IPS-18a (cell line): ENCODE data around the gene PTEN.
"Not testable (repeated sequence)": the region's sequence is repeated elsewhere in the genome, so short reads cannot be mapped to it uniquely, and the experiment has no call there.

ENCODE experiments used
- H3K27ac ChIP-seq: one replicate; pipeline ENCODE4 v1.5.1; 2013; ENCODE audit warnings: low read length
- H3K27me3 ChIP-seq: one replicate; pipeline ENCODE4 v1.6.1; 2013; ENCODE audit warnings: mild to moderate bottlenecking, low read length; ENCODE audit not compliant: control insufficient read depth, insufficient read depth
- H3K36me3 ChIP-seq: one replicate; pipeline ENCODE4 v1.6.1; 2013; ENCODE audit warnings: low read depth, low read length; ENCODE audit not compliant: control insufficient read depth
- H3K4me1 ChIP-seq: one replicate; pipeline ENCODE4 v1.6.1; 2013; ENCODE audit warnings: low read depth, low read length; ENCODE audit not compliant: control insufficient read depth
- H3K4me3 ChIP-seq: one replicate; pipeline ENCODE4 v1.5.1; 2013; ENCODE audit warnings: low read length
- H3K9ac ChIP-seq: one replicate; pipeline ENCODE4 v1.6.1; 2013; ENCODE audit warnings: mild to moderate bottlenecking, low read length, moderate library complexity
- H3K9me3 ChIP-seq: one replicate; pipeline ENCODE4 v1.6.1; 2013; ENCODE audit warnings: low read depth, low read length; ENCODE audit not compliant: control insufficient read depth

The PTEN gene

DNA sequence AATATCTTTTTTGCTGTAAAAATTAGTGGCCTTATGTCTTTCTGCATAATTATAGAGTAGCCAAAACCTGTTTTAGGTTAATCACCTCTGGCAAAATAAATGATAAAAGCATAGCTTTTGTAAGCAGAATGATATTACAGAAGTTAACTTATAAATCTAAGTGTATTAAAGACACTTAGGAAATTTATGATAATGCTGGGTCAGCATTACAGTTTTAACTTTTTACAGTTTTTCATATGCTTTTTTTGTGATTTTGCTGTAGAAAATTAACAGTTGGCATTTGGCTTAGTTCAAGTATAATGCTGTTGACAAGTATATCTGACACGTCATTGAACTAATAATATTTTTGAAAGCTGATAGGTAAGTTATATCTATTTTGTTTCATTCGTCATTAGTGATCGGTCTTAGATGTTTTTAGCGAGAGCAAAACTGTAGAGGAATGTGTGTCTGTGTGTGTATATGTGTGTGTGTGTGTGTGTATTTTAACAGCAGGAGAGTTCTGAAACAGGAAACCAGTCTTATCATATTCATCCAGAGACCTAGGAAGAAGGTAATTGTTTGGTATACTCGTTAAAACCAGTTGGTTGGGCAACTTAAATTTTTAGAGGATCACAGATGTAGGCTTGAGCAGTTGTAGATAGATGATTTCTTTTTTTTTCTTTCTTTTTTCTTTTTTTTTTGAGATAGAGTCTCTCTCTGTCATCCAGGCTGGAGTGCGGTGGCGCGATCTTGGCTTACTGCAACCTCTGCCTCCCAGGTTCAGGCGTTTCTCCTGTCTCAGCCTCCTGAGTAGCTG is 15.4 kb downstream of the PTEN start:
- Histone ChIP-seq H3K4me1 (peaks cover 3% of the 10 kb centered on the region), H3K36me3 (no peaks in the 10 kb centered on the region), H3K4me3 (no peak overlapping the region), H3K9ac (no peak overlapping the region), H3K9me3 (no peaks in the 10 kb centered on the region), H3K27ac (no peak overlapping the region), H3K27me3 (no peaks in the 10 kb centered on the region)

- Histone ChIP-seq H3K36me3 (no peaks in the 10 kb centered on the region), H3K27me3 (no peaks in the 10 kb centered on the region), H3K4me1 (no peaks in the 10 kb centered on the region), H3K9ac (no peak overlapping the region), H3K27ac (no peak overlapping the region), H3K9me3 (no peaks in the 10 kb centered on the region), H3K4me3 (no peak overlapping the region)
Measured at GRCh38 chr10:87880336-87880735, 16.9 kb downstream of the PTEN start.

DNA sequence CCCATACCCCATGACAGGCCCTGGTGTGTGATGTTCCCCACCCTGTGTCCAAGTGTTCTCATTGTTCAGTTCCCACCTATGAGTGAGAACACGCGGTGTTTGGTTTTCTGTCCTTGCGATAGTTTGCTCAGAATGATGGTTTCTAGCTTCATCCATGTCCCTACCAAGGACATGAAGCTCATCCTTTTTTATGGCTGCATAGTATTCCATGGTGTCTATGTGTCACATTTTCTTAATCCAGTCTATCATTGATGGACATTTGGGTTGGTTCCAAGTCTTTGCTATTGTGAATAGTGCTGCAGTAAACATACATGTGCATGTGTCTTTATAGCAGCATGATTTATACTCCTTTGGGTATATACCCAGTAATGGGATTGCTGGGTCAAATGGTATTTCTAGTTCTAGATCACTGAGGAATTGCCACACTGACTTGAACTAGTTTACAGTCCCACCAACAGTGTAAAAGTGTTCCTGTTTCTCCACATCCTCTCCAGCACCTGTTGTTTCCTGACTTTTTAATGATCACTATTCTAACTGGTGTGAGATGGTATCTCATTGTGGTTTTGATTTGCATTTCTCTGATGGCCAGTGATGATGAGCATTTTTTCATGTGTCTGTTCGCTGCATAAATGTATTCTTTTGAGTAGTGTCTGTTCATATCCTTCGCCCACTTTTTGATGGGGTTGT is 18.1 kb downstream of the PTEN start:
- H3K36me3 ChIP-seq, H3K9me3 ChIP-seq, H3K27ac ChIP-seq, H3K9ac ChIP-seq, H3K4me3 ChIP-seq, H3K4me1 ChIP-seq, H3K27me3 ChIP-seq: not testable (repeated sequence)

DNA sequence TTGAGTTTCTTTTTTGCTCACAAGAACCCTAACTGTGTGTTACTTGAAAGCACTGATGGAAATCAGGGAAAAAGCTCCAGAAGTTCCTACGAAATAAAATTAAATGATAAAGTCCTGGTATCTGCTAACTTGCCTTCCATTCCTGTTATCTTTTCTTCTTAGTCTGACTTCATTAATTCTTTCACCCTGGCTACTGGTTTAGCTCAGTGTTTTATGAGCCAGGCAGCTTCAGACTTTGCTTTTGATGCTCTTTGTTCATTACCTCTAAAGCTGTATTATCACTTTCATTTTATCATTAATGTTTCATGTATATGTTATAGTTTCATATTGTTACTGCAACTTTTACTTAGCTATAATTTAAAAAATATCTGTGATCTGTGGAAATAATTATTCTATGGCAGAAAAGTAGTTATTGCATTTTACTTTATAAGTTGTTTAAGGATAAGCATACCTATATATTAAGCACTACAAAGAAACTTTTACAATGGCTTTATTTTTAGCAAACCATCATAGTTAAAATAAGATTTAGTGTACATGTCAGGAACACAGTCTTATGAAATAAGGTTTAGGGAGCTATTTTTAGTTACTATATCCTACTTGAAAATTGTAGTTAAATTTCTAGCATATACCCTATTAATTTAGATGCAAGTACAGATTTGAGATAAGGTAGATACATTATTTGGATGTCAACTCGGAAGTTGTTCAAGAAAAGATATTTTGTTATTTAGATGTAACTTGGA is 19.3 kb downstream of the PTEN start:
- Histone ChIP-seq H3K36me3 (no peaks in the 10 kb centered on the region), H3K27me3 (no peaks in the 10 kb centered on the region), H3K27ac (no peak overlapping the region), H3K4me1 (no peaks in the 10 kb centered on the region), H3K9ac (no peak overlapping the region), H3K4me3 (no peak overlapping the region), H3K9me3 (no peaks in the 10 kb centered on the region)

GRCh38 chr10:87886635-87887034 is 23.2 kb downstream of the PTEN start:
- Histone ChIP-seq H3K27ac (no peak overlapping the region), H3K36me3 (no peaks in the 10 kb centered on the region), H3K9ac (no peak overlapping the region), H3K4me3 (no peak overlapping the region), H3K27me3 (no peaks in the 10 kb centered on the region), H3K4me1 (no peaks in the 10 kb centered on the region), H3K9me3 (no peaks in the 10 kb centered on the region)

- Histone ChIP-seq H3K27me3 (no peaks in the 10 kb centered on the region), H3K9ac (no peak overlapping the region), H3K36me3 (no peaks in the 10 kb centered on the region), H3K9me3 (no peaks in the 10 kb centered on the region), H3K4me1 (no peaks in the 10 kb centered on the region), H3K4me3 (no peak overlapping the region), H3K27ac (no peak overlapping the region)
Measured at GRCh38 chr10:87887146-87887545, 23.7 kb downstream of the PTEN start.

GRCh38 chr10:87887548-87888289 is 24.3 kb downstream of the PTEN start:
- no peaks in the 10 kb centered on the region for H3K4me1 ChIP-seq
- no peak overlapping the region for H3K27ac ChIP-seq
- no peaks in the 10 kb centered on the region for H3K27me3 ChIP-seq
- no peaks in the 10 kb centered on the region for H3K36me3 ChIP-seq
- H3K9ac ChIP-seq: no peak overlapping the region
- no peak overlapping the region for H3K4me3 ChIP-seq
- no peaks in the 10 kb centered on the region for H3K9me3 ChIP-seq

- H3K9ac ChIP-seq: no peak overlapping the region
- H3K4me3 ChIP-seq: no peak overlapping the region
- no peaks in the 10 kb centered on the region for H3K27me3 ChIP-seq
- no peaks in the 10 kb centered on the region for H3K9me3 ChIP-seq
- no peaks in the 10 kb centered on the region for H3K4me1 ChIP-seq
- H3K36me3 ChIP-seq: no peaks in the 10 kb centered on the region
- no peak overlapping the region for H3K27ac ChIP-seq
Measured at GRCh38 chr10:87895430-87895829, 32.0 kb downstream of the PTEN start.

DNA sequence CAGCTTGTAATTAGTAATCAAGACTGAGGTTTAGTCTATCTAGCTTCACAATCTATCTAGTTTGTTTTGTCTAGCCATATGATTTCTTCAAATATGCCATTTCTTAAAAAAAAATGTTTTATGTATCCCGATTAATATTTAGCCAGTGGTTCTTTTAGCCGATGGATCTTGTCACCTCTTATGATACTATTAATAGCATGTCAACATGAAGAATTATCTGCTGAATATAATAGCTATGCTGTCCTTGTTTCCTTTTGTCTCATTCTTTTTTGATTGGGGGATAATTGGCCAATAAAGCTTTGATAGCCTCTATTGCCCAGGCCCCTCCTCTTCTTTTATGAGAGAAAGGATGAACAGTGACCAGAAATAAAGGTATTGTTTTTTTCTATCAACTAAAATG is 32.8 kb downstream of the PTEN start:
- Histone ChIP-seq H3K27me3 (no peaks in the 10 kb centered on the region), H3K9ac (no peak overlapping the region), H3K9me3 (no peaks in the 10 kb centered on the region), H3K4me3 (no peak overlapping the region), H3K27ac (no peak overlapping the region), H3K36me3 (no peaks in the 10 kb centered on the region), H3K4me1 (no peaks in the 10 kb centered on the region)

DNA sequence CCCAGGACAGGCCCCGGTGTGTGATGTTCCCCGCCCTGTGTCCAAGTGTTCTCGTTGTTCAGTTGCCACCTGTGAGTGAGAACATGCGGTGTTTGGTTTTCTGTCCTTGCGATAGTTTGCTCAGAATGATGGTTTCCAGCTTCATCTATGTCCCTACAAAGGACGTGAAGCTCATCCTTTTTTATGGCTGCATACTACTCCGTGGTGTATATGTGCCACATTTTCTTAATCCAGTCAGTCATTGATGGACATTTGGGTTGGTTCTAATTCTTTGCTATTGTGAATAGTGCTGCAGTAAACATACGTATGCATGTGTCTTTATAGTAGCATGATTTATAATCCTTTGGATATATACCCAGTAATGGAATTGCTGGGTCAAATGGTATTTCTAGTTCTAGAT is 34.5 kb downstream of the PTEN start:
- not testable (repeated sequence) for H3K36me3 ChIP-seq, H3K9me3 ChIP-seq, H3K9ac ChIP-seq, H3K27ac ChIP-seq, H3K4me1 ChIP-seq, H3K27me3 ChIP-seq, H3K4me3 ChIP-seq

GRCh38 chr10:87903396-87903795 is 40.0 kb downstream of the PTEN start:
- H3K4me3 ChIP-seq, H3K9ac ChIP-seq, H3K27ac ChIP-seq, H3K4me1 ChIP-seq, H3K9me3 ChIP-seq, H3K27me3 ChIP-seq, H3K36me3 ChIP-seq: not testable (repeated sequence)
